GM12878 (cell line): ENCODE results near the gene RACK1. TPM values are rescaled to one million over a fixed set of nuclear protein-coding genes. Genes with fewer than 3 reads are reported as not detected.

ENCODE experiments used
- ATAC-seq: fragments of 200-7000 bp; cut with Tn5 transposase; 3 replicates; pipeline ENCODE4 v1.9.1; 2020; ENCODE audit warnings: mild to moderate bottlenecking, moderate library complexity
- BruUV-seq: library from RNA; stranded (reverse); fragments of 400-500 nt; replicated peaks from 2 replicates; lab custom pipeline; 2021; lab: Mats Ljungman, UMichigan
- CTCF ChIA-PET: fragments of 300-600 bp; sonication (Branson Sonifier 250); formaldehyde crosslinking; extraction: SDS; loops from one replicate; lab custom pipeline; 2021; ENCODE audit warnings: inconsistent platforms; lab: Yijun Ruan, JAX
- POLR2A ChIA-PET: fragments of 350-600 bp; formaldehyde crosslinking; extraction: SDS; loops from one replicate; lab custom pipeline; 2021; ENCODE audit warnings: inconsistent platforms; lab: Charles Lee
- RAD21 ChIA-PET: fragments of 300-600 bp; sonication (Branson Sonifier 250); formaldehyde crosslinking; loops from one replicate; lab custom pipeline; 2023; ENCODE audit warnings: antibody characterized with exemption; ENCODE audit not compliant: unreplicated experiment; lab: Charles Lee
- SMC1A ChIA-PET: fragments of 300-600 bp; sonication (Branson Sonifier 250); formaldehyde crosslinking; loops from one replicate; lab custom pipeline; 2023; ENCODE audit not compliant: unreplicated experiment, uncharacterized antibody; lab: Charles Lee
- DNase-seq: peaks from one replicate; pipeline ENCODE4 v3.0.0-alpha.2; 2011; ENCODE audit warnings: low read depth, low spot score
- FAIRE-seq: peaks from 3 replicates; lab custom pipeline; 2011; peaks lifted over from hg19 to GRCh38; lab: Jason Lieb, UNC
- H2AFZ ChIP-seq: 2 replicates; pipeline ENCODE4 v1.6.0; 2011; ENCODE audit warnings: low read depth, low read length, control low read depth; ENCODE audit not compliant: control insufficient read depth
- H3K27ac ChIP-seq: 2 replicates; pipeline ENCODE4 v1.5.1; 2011; ENCODE audit warnings: control low read depth; ENCODE audit not compliant: control insufficient read depth, insufficient read depth
- H3K27me3 ChIP-seq, 2 experiments: replicated peaks in 1 of 2; 2 replicates each; pipeline versions ENCODE4 v1.6.0 to v1.6.1; 2011; ENCODE audit warnings: low read length in 1 of 2; ENCODE audit not compliant: control insufficient read depth in 2 of 2, insufficient read depth in 2 of 2
- H3K36me3 ChIP-seq, 2 experiments: 2 replicates each; pipeline ENCODE4 v1.5.1; 2011; ENCODE audit warnings: low read length in 1 of 2; ENCODE audit not compliant: control insufficient read depth in 2 of 2, insufficient read depth in 2 of 2
- H3K4me1 ChIP-seq: 2 replicates; pipeline ENCODE4 v1.6.1; 2011; ENCODE audit warnings: mild to moderate bottlenecking, low read length, moderate library complexity, mixed read lengths; ENCODE audit not compliant: control insufficient read depth, insufficient read depth
- H3K4me2 ChIP-seq: 2 replicates; pipeline ENCODE4 v1.6.0; 2011; ENCODE audit warnings: control low read depth; ENCODE audit not compliant: control insufficient read depth, insufficient read depth
- H3K4me3 ChIP-seq: fragments of 200-600 bp; sonication (generic); 2 replicates; pipeline ENCODE4 v1.5.1; 2016
- H3K79me2 ChIP-seq: 2 replicates; pipeline ENCODE4 v1.6.0; 2011; ENCODE audit warnings: low read length; ENCODE audit not compliant: control insufficient read depth, insufficient read depth
- H3K9ac ChIP-seq: 2 replicates; pipeline ENCODE4 v1.8.0; 2011; ENCODE audit warnings: low read length, control low read depth, mixed read lengths; ENCODE audit not compliant: control insufficient read depth, insufficient read depth
- H3K9me3 ChIP-seq: replicated peaks from 3 replicates; pipeline ENCODE4 v1.5.1; 2011; ENCODE audit warnings: mild to moderate bottlenecking, low read length; ENCODE audit not compliant: control insufficient read depth, insufficient read depth
- H4K20me1 ChIP-seq: 2 replicates; pipeline ENCODE4 v1.6.0; 2011; ENCODE audit not compliant: control insufficient read depth, insufficient read depth
- CTCF ChIP-seq, 3 experiments: IDR thresholded peaks in 2 of 3; conservative IDR thresholded peaks in 1 of 3; 2 replicates each; pipeline ENCODE4 v1.5.1; 2011; ENCODE audit warnings: low read depth in 3 of 3, low read length in 3 of 3, mild to moderate bottlenecking in 3 of 3, control low read depth in 2 of 3, moderate library complexity in 2 of 3, inconsistent platforms in 1 of 3, mixed read lengths in 1 of 3; ENCODE audit not compliant: control insufficient read depth in 2 of 3, insufficient read depth in 1 of 3; ENCODE audit errors: extremely low read depth in 1 of 3
- NR2C2 ChIP-seq: IDR thresholded peaks from 2 replicates; pipeline ENCODE4 v1.6.1; 2011; ENCODE audit warnings: borderline replicate concordance, low read depth; ENCODE audit not compliant: control insufficient read depth, insufficient read length
- NR2F1 ChIP-seq: fragments of 450-650 bp; conservative IDR thresholded peaks from 2 replicates; pipeline ENCODE4 v1.6.1; 2017; ENCODE audit warnings: mild to moderate bottlenecking
- PAX8 ChIP-seq: fragments of 450-650 bp; IDR thresholded peaks from 2 replicates; pipeline ENCODE4 v1.6.1; 2017; ENCODE audit warnings: mild to moderate bottlenecking, moderate library complexity
- SRF ChIP-seq, 2 experiments: IDR thresholded peaks; 2 replicates each; pipeline ENCODE4 v1.6.1; 2011; ENCODE audit warnings: low read depth in 2 of 2, low read length in 2 of 2, mild to moderate bottlenecking in 1 of 2, moderate library complexity in 1 of 2
- STAT1 ChIP-seq: fragments of 450-650 bp; conservative IDR thresholded peaks from 2 replicates; pipeline ENCODE4 v1.6.1; 2014; ENCODE audit warnings: antibody characterized with exemption, mild to moderate bottlenecking
- TCF7 ChIP-seq: IDR thresholded peaks from 2 replicates; pipeline ENCODE4 v1.6.1; 2014; ENCODE audit warnings: antibody characterized with exemption, borderline replicate concordance
- ZNF24 ChIP-seq: fragments of 450-650 bp; IDR thresholded peaks from 2 replicates; pipeline ENCODE4 v1.6.1; 2017; ENCODE audit warnings: antibody characterized with exemption, mild to moderate bottlenecking
- WGBS: methylation state at CpG from one replicate; pipeline ENCODE4 v1.1.6; 2016; ENCODE audit warnings: low lambda C conversion rate; ENCODE audit not compliant: insufficient replicate concordance, insufficient coverage; ENCODE audit errors: missing lambda C conversion rate; 5-methylcytosine and 5-hydroxymethylcytosine counted together
- in situ Hi-C: fragments of 300-500 bp; cut with MboI; formaldehyde crosslinking; loops from 9 replicates; pipeline ENCODE4 v1.14.3; 2018; ENCODE audit warnings: mixed read lengths
- intact Hi-C: fragments of 100-400 bp; cut with micrococcal nuclease; formaldehyde crosslinking; loops from one replicate; pipeline ENCODE4 v1.14.2; 2022; ENCODE audit not compliant: unreplicated experiment
- polyA plus RNA-seq, 11 experiments: library from polyadenylated mRNA; depleted of rRNA in 4 of 11; unstranded in 6 of 11; stranded (reverse) in 5 of 11; fragments of >200 nt; fragmentation: Nextera tagmentation in 4 of 11; fragmentation: Illumina TruSeq in 1 of 11; extraction: Ambion mirVana in 4 of 11; extraction: Trizol in 1 of 11; gene quantifications; 1 replicate in 1 of 11; 2 replicates in 10 of 11; pipeline versions ENCODE4 v1.2.1 to v1.2.3, GENCODE V29; 2011 to 2016; ENCODE audit warnings: inconsistent platforms in 2 of 11, missing spikeins in 2 of 11, low read depth in 1 of 11
- total RNA-seq, 4 experiments: library from RNA; depleted of rRNA in 3 of 4; stranded (reverse); fragments of >200 nt in 3 of 4; fragmentation: Illumina TruSeq in 1 of 4; extraction: Trizol in 1 of 4; gene quantifications; 2 replicates each; pipeline versions ENCODE4 v1.2.1 to v1.2.3, GENCODE V29; 2013 to 2021
- TF ChIP-seq, protein P1 (sequence below): fragments of 450-650 bp; IDR thresholded peaks from 2 replicates; pipeline ENCODE4 v1.6.1; 2017; ENCODE audit warnings: mild to moderate bottlenecking
- TF ChIP-seq, protein P2 (sequence below): IDR thresholded peaks from 2 replicates; pipeline ENCODE4 v1.6.1; 2012; ENCODE audit warnings: low read length, inconsistent platforms
- TF ChIP-seq, protein P3 (sequence below): IDR thresholded peaks from 2 replicates; pipeline ENCODE4 v1.6.1; 2011; ENCODE audit warnings: mild to moderate bottlenecking, low read depth, low read length, moderate library complexity; ENCODE audit not compliant: insufficient replicate concordance
- TF ChIP-seq, protein P4 (sequence below): IDR thresholded peaks from 2 replicates; pipeline ENCODE4 v1.6.1; 2012; ENCODE audit warnings: low read depth, low read length, improper control_type of control experiment

Gene RACK1
- total and polyA plus RNA-seq, 10 of the 15 experiments (the other 5 are each of a cell fraction or from before 2014, with no cell fraction given): 1,365 to 6,584 (median 4,167) TPM

DNA sequence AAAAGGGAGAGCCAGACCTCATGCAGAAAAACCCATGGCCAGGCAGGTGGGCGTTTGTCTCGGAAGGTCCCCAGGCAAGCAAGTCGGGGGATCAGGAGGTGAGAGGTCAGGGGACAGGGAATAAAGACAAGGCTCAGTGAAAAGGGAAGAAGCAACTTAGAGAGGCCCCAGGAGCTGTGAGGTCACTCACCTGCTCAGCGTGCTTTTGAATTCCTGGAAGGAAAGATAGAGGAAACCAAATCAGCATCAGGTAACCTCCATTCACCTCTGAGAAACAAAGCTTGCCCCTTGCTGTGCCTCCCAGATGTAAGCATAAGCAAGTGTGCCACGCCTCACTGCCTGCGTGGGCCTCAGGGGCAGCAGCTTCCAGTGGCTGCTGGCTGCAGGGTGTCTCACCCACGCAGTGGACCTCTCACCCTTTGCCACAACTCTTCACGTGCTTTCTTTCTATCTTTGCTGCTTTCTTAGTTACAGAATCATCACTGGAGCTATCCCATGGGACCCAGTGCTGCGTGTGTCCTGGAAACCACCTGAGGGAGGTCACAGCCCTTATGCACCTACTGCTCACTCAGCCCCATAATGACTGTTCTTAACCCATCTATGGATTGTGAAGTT is 44.7 kb downstream of the RACK1 start:
- peak overlapping the region; percentile 27 for H2AFZ ChIP-seq
- intact Hi-C loops: no loop called here
- peak overlapping the region; percentile 85 for H3K4me2 ChIP-seq
- ChIA-PET SMC1A (interaction anchor here (1.2 to 3.0 kb wide), 6 partner anchors 8 to 52 kb away, joined by 3 to 15 read pairs (median 4); no protein-coding TSS in a partner anchor), POLR2A (interaction anchor here (0.6 to 3.1 kb wide), 6 partner anchors 11 to 53 kb away, joined by 3 to 18 read pairs (median 4); partner anchors contain the start of gene TRIM41), CTCF (interaction anchor here (0.8 to 2.6 kb wide), 3 partner anchors 8 to 16 kb away, joined by 3 to 15 read pairs (median 9); no protein-coding TSS in a partner anchor), RAD21 (interaction anchor here (0.8 to 3.1 kb wide), 6 partner anchors 8 to 56 kb away, joined by 3 to 8 read pairs (median 6); partner anchors contain the start of gene TRIM41)
- no TSS peak for BruUV-seq
- H3K79me2 ChIP-seq: no peaks in the 10 kb centered on the region
- H4K20me1 ChIP-seq: no peaks in the 10 kb centered on the region
- H3K4me1 ChIP-seq: peaks cover 19% of the 10 kb centered on the region
- WGBS: 0% methylated on average over 9 of the region's 9 CpGs
- H3K27me3 ChIP-seq: peaks cover 1 to 4% of the 10 kb centered on the region in 2 experiments; a peak in 2 of 4 replicates
- H3K4me3 ChIP-seq: no peak overlapping the region
- no peak for DNase-seq
- H3K27ac ChIP-seq: no peak overlapping the region; the same call in 1 of the 2 replicates
- H3K9ac ChIP-seq: peak overlapping the region; percentile 33; the same call in 1 of the 2 replicates
- in situ Hi-C loops: no loop called here
- ATAC-seq: peak; percentile 88
- no peaks in the 10 kb centered on the region for H3K36me3 ChIP-seq
- FAIRE-seq: peak; percentile 96
- H3K9me3 ChIP-seq: no peaks in the 10 kb centered on the region
- TF ChIP-seq, protein P1, sequence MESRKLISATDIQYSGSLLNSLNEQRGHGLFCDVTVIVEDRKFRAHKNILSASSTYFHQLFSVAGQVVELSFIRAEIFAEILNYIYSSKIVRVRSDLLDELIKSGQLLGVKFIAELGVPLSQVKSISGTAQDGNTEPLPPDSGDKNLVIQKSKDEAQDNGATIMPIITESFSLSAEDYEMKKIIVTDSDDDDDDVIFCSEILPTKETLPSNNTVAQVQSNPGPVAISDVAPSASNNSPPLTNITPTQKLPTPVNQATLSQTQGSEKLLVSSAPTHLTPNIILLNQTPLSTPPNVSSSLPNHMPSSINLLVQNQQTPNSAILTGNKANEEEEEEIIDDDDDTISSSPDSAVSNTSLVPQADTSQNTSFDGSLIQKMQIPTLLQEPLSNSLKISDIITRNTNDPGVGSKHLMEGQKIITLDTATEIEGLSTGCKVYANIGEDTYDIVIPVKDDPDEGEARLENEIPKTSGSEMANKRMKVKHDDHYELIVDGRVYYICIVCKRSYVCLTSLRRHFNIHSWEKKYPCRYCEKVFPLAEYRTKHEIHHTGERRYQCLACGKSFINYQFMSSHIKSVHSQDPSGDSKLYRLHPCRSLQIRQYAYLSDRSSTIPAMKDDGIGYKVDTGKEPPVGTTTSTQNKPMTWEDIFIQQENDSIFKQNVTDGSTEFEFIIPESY: no peak
- TF ChIP-seq CTCF (IDR thresholded peaks at IDR 0.05 in 2 of 3, conservative IDR thresholded peaks at IDR 0.05 in 1 of 3; ENCODE audit: control insufficient read depth in 2 of 3, extremely low read depth in 1 of 3, insufficient read depth in 1 of 3, low read depth in 3 of 3, low read length in 3 of 3) (no peak), STAT1 (no peak), SRF (IDR thresholded peaks at IDR 0.05; ENCODE audit: low read depth in 2 of 2, low read length in 2 of 2) (no peak), PAX8 (no peak), TCF7 (no peak), NR2C2 (no peak), ZNF24 (peak; percentile 76), NR2F1 (peak; percentile 100)
- TF ChIP-seq, protein P2, sequence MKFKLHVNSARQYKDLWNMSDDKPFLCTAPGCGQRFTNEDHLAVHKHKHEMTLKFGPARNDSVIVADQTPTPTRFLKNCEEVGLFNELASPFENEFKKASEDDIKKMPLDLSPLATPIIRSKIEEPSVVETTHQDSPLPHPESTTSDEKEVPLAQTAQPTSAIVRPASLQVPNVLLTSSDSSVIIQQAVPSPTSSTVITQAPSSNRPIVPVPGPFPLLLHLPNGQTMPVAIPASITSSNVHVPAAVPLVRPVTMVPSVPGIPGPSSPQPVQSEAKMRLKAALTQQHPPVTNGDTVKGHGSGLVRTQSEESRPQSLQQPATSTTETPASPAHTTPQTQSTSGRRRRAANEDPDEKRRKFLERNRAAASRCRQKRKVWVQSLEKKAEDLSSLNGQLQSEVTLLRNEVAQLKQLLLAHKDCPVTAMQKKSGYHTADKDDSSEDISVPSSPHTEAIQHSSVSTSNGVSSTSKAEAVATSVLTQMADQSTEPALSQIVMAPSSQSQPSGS: no peak
- TF ChIP-seq, protein P3, sequence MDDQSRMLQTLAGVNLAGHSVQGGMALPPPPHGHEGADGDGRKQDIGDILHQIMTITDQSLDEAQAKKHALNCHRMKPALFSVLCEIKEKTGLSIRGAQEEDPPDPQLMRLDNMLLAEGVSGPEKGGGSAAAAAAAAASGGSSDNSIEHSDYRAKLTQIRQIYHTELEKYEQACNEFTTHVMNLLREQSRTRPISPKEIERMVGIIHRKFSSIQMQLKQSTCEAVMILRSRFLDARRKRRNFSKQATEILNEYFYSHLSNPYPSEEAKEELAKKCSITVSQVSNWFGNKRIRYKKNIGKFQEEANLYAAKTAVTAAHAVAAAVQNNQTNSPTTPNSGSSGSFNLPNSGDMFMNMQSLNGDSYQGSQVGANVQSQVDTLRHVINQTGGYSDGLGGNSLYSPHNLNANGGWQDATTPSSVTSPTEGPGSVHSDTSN: no peak
- TF ChIP-seq, protein P4, sequence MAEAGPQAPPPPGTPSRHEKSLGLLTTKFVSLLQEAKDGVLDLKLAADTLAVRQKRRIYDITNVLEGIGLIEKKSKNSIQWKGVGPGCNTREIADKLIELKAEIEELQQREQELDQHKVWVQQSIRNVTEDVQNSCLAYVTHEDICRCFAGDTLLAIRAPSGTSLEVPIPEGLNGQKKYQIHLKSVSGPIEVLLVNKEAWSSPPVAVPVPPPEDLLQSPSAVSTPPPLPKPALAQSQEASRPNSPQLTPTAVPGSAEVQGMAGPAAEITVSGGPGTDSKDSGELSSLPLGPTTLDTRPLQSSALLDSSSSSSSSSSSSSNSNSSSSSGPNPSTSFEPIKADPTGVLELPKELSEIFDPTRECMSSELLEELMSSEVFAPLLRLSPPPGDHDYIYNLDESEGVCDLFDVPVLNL: no peak
